22Rv1 (cell line): ENCODE measurements around the gene FGFR3.

Experiments used
- H3K27ac ChIP-seq: fragments of 450-650 bp; 2 replicates; pipeline ENCODE4 v1.5.1; 2017
- ZFX ChIP-seq: fragments of 450-650 bp; IDR thresholded peaks from 2 replicates; pipeline ENCODE4 v1.6.1; 2017; ENCODE audit warnings: antibody characterized with exemption, borderline replicate concordance
- TF ChIP-seq, protein P1 (sequence below): fragments of 450-650 bp; IDR thresholded peaks from 2 replicates; pipeline ENCODE4 v1.5.1; 2017; ENCODE audit warnings: mild to moderate bottlenecking

Gene FGFR3

DNA sequence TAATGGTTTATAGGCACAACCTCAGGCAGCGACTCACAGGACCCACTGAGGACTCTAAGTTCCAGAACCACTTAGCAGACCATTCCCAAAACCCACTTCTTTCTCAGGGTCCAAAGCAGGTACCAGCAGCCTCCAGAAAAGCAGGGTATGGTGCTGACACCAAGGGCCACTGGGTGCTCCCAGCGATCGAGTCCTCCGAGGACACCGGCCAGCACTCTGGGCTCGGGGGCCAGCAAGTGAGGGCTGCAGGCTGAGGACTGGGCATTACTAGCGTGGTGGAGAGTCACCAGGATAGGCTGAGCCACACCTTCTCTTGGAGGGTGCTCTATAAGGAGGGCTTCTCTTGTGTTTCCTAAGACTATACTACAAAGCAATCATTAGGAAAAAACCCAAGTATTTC lies 43.6 kb downstream of the FGFR3 start:
- H3K27ac ChIP-seq, result no peak overlapping the region
- TF ChIP-seq ZFX, result no peak
- TF ChIP-seq, protein P1, sequence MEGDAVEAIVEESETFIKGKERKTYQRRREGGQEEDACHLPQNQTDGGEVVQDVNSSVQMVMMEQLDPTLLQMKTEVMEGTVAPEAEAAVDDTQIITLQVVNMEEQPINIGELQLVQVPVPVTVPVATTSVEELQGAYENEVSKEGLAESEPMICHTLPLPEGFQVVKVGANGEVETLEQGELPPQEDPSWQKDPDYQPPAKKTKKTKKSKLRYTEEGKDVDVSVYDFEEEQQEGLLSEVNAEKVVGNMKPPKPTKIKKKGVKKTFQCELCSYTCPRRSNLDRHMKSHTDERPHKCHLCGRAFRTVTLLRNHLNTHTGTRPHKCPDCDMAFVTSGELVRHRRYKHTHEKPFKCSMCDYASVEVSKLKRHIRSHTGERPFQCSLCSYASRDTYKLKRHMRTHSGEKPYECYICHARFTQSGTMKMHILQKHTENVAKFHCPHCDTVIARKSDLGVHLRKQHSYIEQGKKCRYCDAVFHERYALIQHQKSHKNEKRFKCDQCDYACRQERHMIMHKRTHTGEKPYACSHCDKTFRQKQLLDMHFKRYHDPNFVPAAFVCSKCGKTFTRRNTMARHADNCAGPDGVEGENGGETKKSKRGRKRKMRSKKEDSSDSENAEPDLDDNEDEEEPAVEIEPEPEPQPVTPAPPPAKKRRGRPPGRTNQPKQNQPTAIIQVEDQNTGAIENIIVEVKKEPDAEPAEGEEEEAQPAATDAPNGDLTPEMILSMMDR, result no peak

GRCh38 chr4:1837069-1837468 lies 44.0 kb downstream of the FGFR3 start:
- TF ChIP-seq, protein P1, result no peak
- TF ChIP-seq ZFX, result no peak
- no peak overlapping the region for H3K27ac ChIP-seq

DNA sequence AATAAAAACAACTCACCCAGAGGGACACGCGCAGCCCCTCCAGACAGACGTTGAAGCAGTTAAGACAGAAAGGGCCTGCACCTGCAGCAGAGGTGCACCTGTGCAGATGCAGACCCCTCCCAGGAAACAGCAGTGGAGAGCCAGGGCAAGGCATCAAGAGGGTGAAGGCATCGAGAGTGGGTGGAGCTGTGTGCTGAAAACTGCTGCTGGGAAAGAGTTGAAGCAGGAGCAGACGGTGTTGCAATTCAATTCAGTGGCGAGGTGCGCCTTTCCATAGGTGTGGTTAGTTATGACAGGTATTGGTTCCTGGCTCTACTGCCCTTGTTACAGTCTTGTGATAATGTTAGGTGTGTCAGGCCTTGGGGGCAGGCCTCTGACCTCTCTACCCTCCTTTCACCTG lies 46.2 kb downstream of the FGFR3 start:
- TF ChIP-seq ZFX, result no peak
- TF ChIP-seq, protein P1, result no peak
- no peak overlapping the region for H3K27ac ChIP-seq

DNA sequence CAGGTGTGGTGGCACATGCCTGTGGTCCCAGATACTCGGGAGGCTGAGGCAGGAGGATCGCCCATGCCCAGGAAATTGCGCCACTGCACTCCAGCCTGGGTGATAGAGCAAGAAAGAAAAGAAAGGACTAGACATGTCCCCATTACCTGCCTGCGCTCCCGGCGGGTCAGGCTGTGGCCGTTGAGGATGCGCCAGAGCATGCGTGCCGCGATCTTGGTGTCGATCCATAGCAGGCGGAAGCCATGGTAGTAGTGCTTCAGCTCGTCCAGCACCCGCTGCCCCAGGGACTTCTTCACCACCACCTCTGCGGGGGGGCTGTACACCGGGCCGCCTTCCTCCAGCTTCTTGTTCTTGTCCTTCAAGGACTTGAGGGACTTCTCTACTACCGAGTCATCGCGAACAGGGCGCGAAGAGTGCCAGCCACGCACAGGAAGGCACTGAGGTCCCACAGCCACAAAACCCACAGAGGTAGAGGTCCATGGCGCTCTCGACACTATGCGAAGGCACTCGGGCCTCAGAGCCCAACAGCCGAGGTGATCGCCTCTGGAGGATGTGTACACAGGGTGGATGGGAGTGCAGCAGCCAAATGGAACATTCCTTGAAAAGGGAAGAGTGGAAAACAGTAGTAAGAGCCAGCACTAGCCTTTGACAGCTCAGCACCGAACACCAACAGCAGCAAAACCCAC lies 48.3 kb downstream of the FGFR3 start:
- H3K27ac ChIP-seq, result no peak overlapping the region
- TF ChIP-seq ZFX, result no peak
- TF ChIP-seq, protein P1, result no peak

- no peak overlapping the region for H3K27ac ChIP-seq
- no peak for TF ChIP-seq ZFX
- TF ChIP-seq, protein P1, result no peak
Measured at GRCh38 chr4:1841887-1842210, 48.8 kb downstream of the FGFR3 start.

DNA sequence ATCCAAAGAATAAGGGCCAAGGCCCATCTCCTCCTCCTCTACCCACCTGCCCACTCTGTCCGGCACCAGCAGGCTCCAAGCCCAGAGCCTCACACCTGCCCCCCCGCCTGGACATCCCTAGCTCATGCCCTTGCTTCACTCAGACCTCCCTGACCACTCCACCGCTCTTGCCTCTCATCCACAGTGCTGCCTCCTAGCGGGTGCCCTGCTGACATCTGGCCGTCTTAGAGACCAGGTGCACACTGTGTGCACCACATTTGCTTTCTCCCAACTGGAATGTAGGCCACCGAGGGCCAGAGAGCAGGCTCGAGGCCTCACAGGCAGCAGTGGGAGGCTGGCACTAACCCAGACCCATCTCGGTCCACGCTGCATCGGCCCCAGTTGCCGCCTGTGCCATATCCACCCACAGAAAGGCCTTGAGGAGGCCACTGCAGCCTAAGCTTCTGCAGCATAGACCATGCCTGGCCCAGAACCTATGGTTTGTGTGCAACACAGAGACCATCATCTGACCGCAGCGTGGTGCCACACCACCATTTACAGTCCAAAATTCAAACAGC lies 49.3 kb downstream of the FGFR3 start:
- no peak overlapping the region for H3K27ac ChIP-seq
- TF ChIP-seq ZFX, result no peak
- TF ChIP-seq, protein P1, result no peak

GRCh38 chr4:1842993-1843448 lies 49.9 kb downstream of the FGFR3 start:
- no peak overlapping the region for H3K27ac ChIP-seq
- no peak for TF ChIP-seq ZFX
- TF ChIP-seq, protein P1, result no peak
